HG03039 (cell line): Measurements from ENCODE around the gene NUP93.
A peak's percentile ranks its signal among the peaks of the same experiment; 100 is the strongest.
"Not testable (repeated sequence)": the region's sequence is repeated elsewhere in the genome, so short reads cannot be mapped to it uniquely, and the experiment has no call there.

Source experiments
- ATAC-seq: cut with Tn5 transposase; IDR thresholded peaks from one replicate; pipeline ENCODE4 v1.9.1; 2021; ENCODE audit warnings: mild to moderate bottlenecking, moderate library complexity; ENCODE audit not compliant: unreplicated experiment

The NUP93 gene

GRCh38 chr16:56708525-56709442 lies 21.1 kb upstream of the NUP93 start:
- ATAC-seq = no peak

- no peak for ATAC-seq
Observed at GRCh38 chr16:56709443-56710040, 20.4 kb upstream of the NUP93 start.

GRCh38 chr16:56710181-56710737 lies 19.7 kb upstream of the NUP93 start:
- ATAC-seq = no peak

GRCh38 chr16:56711862-56712261 lies 18.1 kb upstream of the NUP93 start:
- ATAC-seq = no peak

- no peak for ATAC-seq
Observed at GRCh38 chr16:56713794-56714193, 16.1 kb upstream of the NUP93 start.

- ATAC-seq = no peak
Observed at GRCh38 chr16:56715126-56715525, 14.8 kb upstream of the NUP93 start.

GRCh38 chr16:56716761-56717160 lies 13.2 kb upstream of the NUP93 start:
- no peak for ATAC-seq

- ATAC-seq = not testable (repeated sequence)
Observed at GRCh38 chr16:56717532-56717931, 12.4 kb upstream of the NUP93 start.

- no peak for ATAC-seq
Observed at GRCh38 chr16:56722200-56722842, 7.6 kb upstream of the NUP93 start.

GRCh38 chr16:56724191-56724590 lies 5.7 kb upstream of the NUP93 start:
- ATAC-seq = no peak

GRCh38 chr16:56726283-56726682 lies 3.6 kb upstream of the NUP93 start:
- ATAC-seq = no peak

GRCh38 chr16:56726926-56727325 lies 3.0 kb upstream of the NUP93 start:
- ATAC-seq = no peak

- ATAC-seq = no peak
Observed at GRCh38 chr16:56728027-56728426, 1.9 kb upstream of the NUP93 start.

GRCh38 chr16:56728980-56729734 lies 772 bp upstream of the NUP93 start:
- ATAC-seq = no peak

GRCh38 chr16:56732366-56732765 lies 2.4 kb downstream of the NUP93 start:
- ATAC-seq = peak; percentile 33

- peak; percentile 36 for ATAC-seq
Observed at GRCh38 chr16:56732832-56733231, 2.9 kb downstream of the NUP93 start.

GRCh38 chr16:56734429-56734828 lies 4.5 kb downstream of the NUP93 start:
- ATAC-seq = no peak

GRCh38 chr16:56736476-56736875 lies 6.5 kb downstream of the NUP93 start:
- no peak for ATAC-seq

GRCh38 chr16:56737539-56737938 lies 7.6 kb downstream of the NUP93 start:
- ATAC-seq = no peak

- ATAC-seq = no peak
Observed at GRCh38 chr16:56738221-56738620, 8.3 kb downstream of the NUP93 start.

GRCh38 chr16:56739378-56739777 lies 9.4 kb downstream of the NUP93 start:
- not testable (repeated sequence) for ATAC-seq
